ENCODE measurements around the gene PREPL.

DNA sequence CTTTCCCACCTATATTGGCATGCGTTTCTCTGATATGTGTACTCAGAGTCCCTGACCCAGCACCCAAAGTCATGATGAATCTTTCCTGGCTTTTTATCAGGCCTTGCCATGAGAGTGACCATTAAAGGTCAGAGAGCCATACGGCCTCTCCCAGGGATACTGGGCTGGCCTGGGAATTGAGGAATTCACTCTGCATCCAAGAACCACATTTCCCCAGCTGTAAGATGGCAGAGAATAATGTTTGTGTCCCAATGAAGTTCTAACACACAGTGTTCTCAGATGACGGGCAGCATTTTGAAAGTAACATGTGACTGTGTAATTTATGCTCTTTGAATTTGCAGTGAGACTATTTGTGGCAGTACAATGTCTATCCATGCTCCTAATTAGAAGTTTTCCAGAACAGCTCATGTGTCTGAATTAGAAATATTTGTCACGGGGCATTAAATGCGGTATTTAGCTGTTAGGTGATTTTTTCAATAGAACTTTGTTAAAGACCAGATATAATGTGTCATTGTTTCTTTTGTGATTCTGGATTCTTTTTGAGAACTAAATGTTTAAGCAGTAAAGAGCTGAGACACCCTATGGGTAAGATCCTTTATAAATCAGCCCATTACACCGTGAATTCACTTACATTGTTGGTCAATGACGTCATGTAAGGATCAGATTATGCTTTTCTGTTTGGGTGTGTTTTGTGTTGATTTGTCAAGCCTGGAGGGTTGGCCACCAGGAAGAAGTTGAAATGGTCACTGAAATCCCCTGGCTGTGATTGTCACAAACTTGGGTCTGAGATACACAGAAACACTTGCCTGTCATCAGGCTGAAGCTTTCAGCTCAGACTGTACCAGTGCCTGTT is 93.3 kb downstream of the PREPL start:
- no peak for TF ChIP-seq ZNF324 (CRISPR knock-in tag; IDR thresholded peaks at IDR 0.05)
- TF ChIP-seq HNRNPLL (IDR thresholded peaks at IDR 0.05; ENCODE audit: low read depth, low read length, poor library complexity, severe bottlenecking), result no peak
- TF ChIP-seq RNF2 (IDR thresholded peaks at IDR 0.05), result no peak
- TF ChIP-seq GABPA (tag; conservative IDR thresholded peaks at IDR 0.05; ENCODE audit: low read depth), result no peak
- peak; percentile 65; the same call in 1 of the 2 replicates for TF ChIP-seq JUND (IDR thresholded peaks at IDR 0.05; ENCODE audit: borderline replicate concordance, low read depth, low read length)
- peak; percentile 83 for TF ChIP-seq JUND (tag; IDR thresholded peaks at IDR 0.05; ENCODE audit: borderline replicate concordance, low read depth, low read length)
- TF ChIP-seq CHD2 (IDR thresholded peaks at IDR 0.05; ENCODE audit: low read depth, low read length), result no peak
- TF ChIP-seq ZNF785 (CRISPR knock-in tag; IDR thresholded peaks at IDR 0.05), result no peak
- TF ChIP-seq ZBTB34 (CRISPR knock-in tag; IDR thresholded peaks at IDR 0.05), result no peak
- no peak for TF ChIP-seq CBX2 (IDR thresholded peaks at IDR 0.05; ENCODE audit: insufficient read depth, low read length, poor library complexity, severe bottlenecking)
- no peak for TF ChIP-seq E2F1 (CRISPR knock-in tag; IDR thresholded peaks at IDR 0.05)

Measured in K562 (cell line).